ENCODE measurements around the gene TEPSIN.

DNA sequence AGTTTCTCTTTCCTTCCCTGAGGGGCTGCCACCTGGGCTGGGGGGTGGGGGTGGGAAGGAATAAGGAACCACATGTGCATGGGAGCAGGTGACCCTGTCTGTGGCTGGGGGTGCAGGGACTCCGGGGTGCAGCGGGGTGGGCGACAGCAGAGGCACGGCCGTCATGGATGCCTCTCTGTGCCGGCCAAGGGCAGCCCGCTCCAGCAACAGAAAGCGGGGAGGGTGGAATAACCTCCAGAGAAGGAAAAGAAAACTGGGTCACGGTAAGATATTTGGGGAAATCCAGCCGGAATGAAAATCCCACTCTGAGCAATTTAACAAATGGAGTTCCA lies 4.4 kb upstream of the TEPSIN start:
- TF ChIP-seq CTCF (IDR thresholded peaks at IDR 0.05) (no peak), POLR2A (IDR thresholded peaks at IDR 0.05) (no peak)

Measured in Peyer's patch (tissue), 4 donors.